Fibroblast of villous mesenchyme (primary cell): Measurements from ENCODE around the gene FIGNL2. TPM values are rescaled to one million over a fixed set of nuclear protein-coding genes. Genes with fewer than 3 reads are reported as not detected.
"Not testable (repeated sequence)": the region's sequence is repeated elsewhere in the genome, so short reads cannot be mapped to it uniquely, and the experiment has no call there.

Experiments used
- DNase-seq: peaks from one replicate; pipeline ENCODE4 v3.0.0-alpha.2; 2010; ENCODE audit warnings: low read depth
- H3K4me3 ChIP-seq: 2 replicates; pipeline ENCODE4 v1.5.1; 2011; ENCODE audit warnings: low read depth, mild to moderate bottlenecking, low read length
- CTCF ChIP-seq: IDR thresholded peaks from 2 replicates; pipeline ENCODE4 v1.5.1; 2012; ENCODE audit warnings: low read depth, mild to moderate bottlenecking, low read length; ENCODE audit not compliant: insufficient read depth
- total RNA-seq: library from RNA; depleted of rRNA; stranded (reverse); fragments of >200 nt; gene quantifications from 2 replicates; pipeline ENCODE4 v1.2.3, GENCODE V29; 2012

FIGNL2 gene
- total RNA-seq, 1 donor: under 0.01 TPM

- DNase-seq: no peak
- TF ChIP-seq CTCF: no peak
- H3K4me3 ChIP-seq: no peak overlapping the region
Measured at GRCh38 chr12:51836041-51836826, 12.3 kb downstream of the FIGNL2 start.

GRCh38 chr12:51834411-51834810 is 14.1 kb downstream of the FIGNL2 start:
- no peak for TF ChIP-seq CTCF
- no peak for DNase-seq

GRCh38 chr12:51833448-51834227 is 14.9 kb downstream of the FIGNL2 start:
- no peak for TF ChIP-seq CTCF
- no peak for DNase-seq
- no peak overlapping the region for H3K4me3 ChIP-seq

More at GRCh38 chr12:51834411-51834810, 14.1 kb downstream of the FIGNL2 start:
- no peak overlapping the region for H3K4me3 ChIP-seq

- DNase-seq: no peak
Measured at GRCh38 chr12:51832354-51833107, 16.0 kb downstream of the FIGNL2 start.

GRCh38 chr12:51831817-51832216 is 16.7 kb downstream of the FIGNL2 start:
- DNase-seq, H3K4me3 ChIP-seq: not testable (repeated sequence)

More at GRCh38 chr12:51832354-51833107, 16.0 kb downstream of the FIGNL2 start:
- H3K4me3 ChIP-seq: no peak overlapping the region
- no peak for TF ChIP-seq CTCF

- DNase-seq: no peak
- H3K4me3 ChIP-seq: no peak overlapping the region
- no peak for TF ChIP-seq CTCF
Measured at GRCh38 chr12:51829641-51830040, 18.9 kb downstream of the FIGNL2 start.

GRCh38 chr12:51829011-51829481 is 19.5 kb downstream of the FIGNL2 start:
- no peak for DNase-seq
- no peak overlapping the region for H3K4me3 ChIP-seq
- no peak for TF ChIP-seq CTCF
